Sigmoid colon (tissue), 7 donors: ENCODE results near the gene IMMP2L. TPM values are rescaled to one million over a fixed set of nuclear protein-coding genes. Genes with fewer than 3 reads are reported as not detected.
"Not testable (repeated sequence)": the region's sequence is repeated elsewhere in the genome, so short reads cannot be mapped to it uniquely, and the experiment has no call there.

Source experiments
- DNase-seq: peaks from one replicate; pipeline ENCODE4 v3.0.0-alpha.2; 2019
- H3K27ac ChIP-seq, 4 donors: fragments of 200-600 bp; sonication (generic); one replicate each; pipeline ENCODE4 v1.5.1; 2016 to 2019; ENCODE audit warnings: mild to moderate bottlenecking in 1 of 4
- H3K27me3 ChIP-seq, 3 donors: fragments of 200-600 bp; sonication (generic); one replicate each; pipeline ENCODE4 v1.5.1; 2019; ENCODE audit warnings: mild to moderate bottlenecking in 1 of 3
- H3K36me3 ChIP-seq, 4 donors: fragments of 200-600 bp; sonication (generic); one replicate each; pipeline ENCODE4 v1.5.1; 2016 to 2019
- H3K4me1 ChIP-seq, 4 donors: fragments of 200-600 bp; sonication (generic); one replicate each; pipeline ENCODE4 v1.5.1; 2017 to 2019
- H3K4me3 ChIP-seq, 4 donors: fragments of 200-600 bp; sonication (generic); one replicate each; pipeline ENCODE4 v1.5.1; 2017 to 2019; ENCODE audit warnings: mild to moderate bottlenecking in 2 of 4, moderate library complexity in 1 of 4
- H3K9me3 ChIP-seq, 4 donors: fragments of 200-600 bp in 3 of 4; sonication (generic) in 3 of 4; one replicate each; pipeline versions ENCODE4 v1.5.1 to v1.6.1; 2013 to 2019
- EP300 ChIP-seq, 4 donors: sonication (generic); formaldehyde crosslinking; IDR thresholded peaks; one replicate each; pipeline ENCODE4 v1.6.1; 2017; ENCODE audit warnings: antibody characterized with exemption in 4 of 4
- POLR2A ChIP-seq, 2 donors: fragments of 450-650 bp; IDR thresholded peaks; one replicate each; pipeline ENCODE4 v1.6.1; 2016; ENCODE audit warnings: antibody characterized with exemption in 2 of 2, mild to moderate bottlenecking in 2 of 2, moderate library complexity in 2 of 2
- POLR2AphosphoS5 ChIP-seq, 4 donors: sonication (generic); formaldehyde crosslinking; IDR thresholded peaks; one replicate each; pipeline ENCODE4 v1.6.1; 2017; ENCODE audit warnings: antibody characterized with exemption in 4 of 4
- WGBS, 2 donors: extraction: QIAGEN DNeasy Blood & Tissue Kit; methylation state at CpG; one replicate each; pipeline ENCODE4 v1.1.7; 2013; 5-methylcytosine and 5-hydroxymethylcytosine counted together
- intact Hi-C: fragments of 100-400 bp; cut with DNase I; formaldehyde crosslinking; loops from one replicate; pipeline ENCODE4 v1.15.1; 2023
- polyA plus RNA-seq, 3 donors: library from polyadenylated mRNA; stranded (reverse); fragments of 200-250 nt; gene quantifications; one replicate each; pipeline ENCODE4 v1.2.3, GENCODE V29; 2013
- total RNA-seq, 4 donors: library from RNA; depleted of rRNA; stranded (reverse); fragments of >200 nt; gene quantifications; one replicate each; pipeline ENCODE4 v1.1.0, GENCODE V29; 2016
- TF ChIP-seq, protein P1 (sequence below), 4 experiments: fragments of 450-650 bp in 3 of 4; fragments of 200-600 bp in 1 of 4; IDR thresholded peaks; one replicate each; pipeline ENCODE4 v1.5.1; 2016 to 2019; ENCODE audit warnings: antibody characterized with exemption in 4 of 4, mild to moderate bottlenecking in 3 of 4, moderate library complexity in 2 of 4
- donor health status: healthy with polysubstance abuse.
- donor health status: Bipolar disorder and iron deficiency.
- donor health status: healthy.

IMMP2L gene
- total and polyA plus RNA-seq, 7 donors: 2.5 to 57.9 (median 18.5) TPM

DNA sequence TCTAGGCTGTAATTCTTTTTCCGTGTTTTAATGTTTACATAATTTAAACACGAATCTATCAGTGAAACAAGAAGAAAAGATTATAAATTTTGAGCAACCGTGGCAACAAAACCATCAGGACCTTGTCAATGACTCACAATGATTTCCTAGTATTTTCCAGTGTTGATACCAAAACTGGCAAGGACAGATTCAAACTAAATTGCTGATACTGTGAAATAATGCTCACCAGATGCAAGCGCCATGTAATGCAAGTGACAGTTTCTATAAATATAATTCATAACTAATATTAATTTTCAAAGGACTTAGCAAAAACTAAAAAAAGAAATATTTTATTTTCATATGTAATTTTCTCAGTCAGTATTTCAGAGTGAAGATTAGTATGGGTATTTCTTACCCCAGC, 267.8 kb downstream of the IMMP2L start:
- Histone ChIP-seq H3K4me3 (no peak overlapping the region), H3K4me1 (peaks cover 0 to 6% (median 4%) of the 10 kb centered on the region in 4 donors), H3K27ac (no peak overlapping the region), H3K9me3 (peaks cover 0 to under 1% (median 0%) of the 10 kb centered on the region in 4 donors), H3K36me3 (no peaks in the 10 kb centered on the region), H3K27me3 (no peaks in the 10 kb centered on the region)
- DNase-seq: no peak
- intact Hi-C loops: no loop called here
- TF ChIP-seq POLR2A (IDR thresholded peaks at IDR 0.05) (no peak), EP300 (IDR thresholded peaks at IDR 0.05) (no peak), POLR2AphosphoS5 (IDR thresholded peaks at IDR 0.05) (no peak)
- TF ChIP-seq, protein P1, sequence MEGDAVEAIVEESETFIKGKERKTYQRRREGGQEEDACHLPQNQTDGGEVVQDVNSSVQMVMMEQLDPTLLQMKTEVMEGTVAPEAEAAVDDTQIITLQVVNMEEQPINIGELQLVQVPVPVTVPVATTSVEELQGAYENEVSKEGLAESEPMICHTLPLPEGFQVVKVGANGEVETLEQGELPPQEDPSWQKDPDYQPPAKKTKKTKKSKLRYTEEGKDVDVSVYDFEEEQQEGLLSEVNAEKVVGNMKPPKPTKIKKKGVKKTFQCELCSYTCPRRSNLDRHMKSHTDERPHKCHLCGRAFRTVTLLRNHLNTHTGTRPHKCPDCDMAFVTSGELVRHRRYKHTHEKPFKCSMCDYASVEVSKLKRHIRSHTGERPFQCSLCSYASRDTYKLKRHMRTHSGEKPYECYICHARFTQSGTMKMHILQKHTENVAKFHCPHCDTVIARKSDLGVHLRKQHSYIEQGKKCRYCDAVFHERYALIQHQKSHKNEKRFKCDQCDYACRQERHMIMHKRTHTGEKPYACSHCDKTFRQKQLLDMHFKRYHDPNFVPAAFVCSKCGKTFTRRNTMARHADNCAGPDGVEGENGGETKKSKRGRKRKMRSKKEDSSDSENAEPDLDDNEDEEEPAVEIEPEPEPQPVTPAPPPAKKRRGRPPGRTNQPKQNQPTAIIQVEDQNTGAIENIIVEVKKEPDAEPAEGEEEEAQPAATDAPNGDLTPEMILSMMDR (IDR thresholded peaks at IDR 0.05): no peak
- 82 to 91% methylated on average over 4 of the region's 4 CpGs for WGBS, 2 donors

- no peak for DNase-seq
- 54 to 72% methylated on average over 1 of the region's 1 CpG for WGBS, 2 donors
- H3K9me3 ChIP-seq: peaks cover 0 to 2% (median 0%) of the 10 kb centered on the region in 4 donors
Observed at GRCh38 chr7:111292026-111292470, 270.2 kb downstream of the IMMP2L start.

DNA sequence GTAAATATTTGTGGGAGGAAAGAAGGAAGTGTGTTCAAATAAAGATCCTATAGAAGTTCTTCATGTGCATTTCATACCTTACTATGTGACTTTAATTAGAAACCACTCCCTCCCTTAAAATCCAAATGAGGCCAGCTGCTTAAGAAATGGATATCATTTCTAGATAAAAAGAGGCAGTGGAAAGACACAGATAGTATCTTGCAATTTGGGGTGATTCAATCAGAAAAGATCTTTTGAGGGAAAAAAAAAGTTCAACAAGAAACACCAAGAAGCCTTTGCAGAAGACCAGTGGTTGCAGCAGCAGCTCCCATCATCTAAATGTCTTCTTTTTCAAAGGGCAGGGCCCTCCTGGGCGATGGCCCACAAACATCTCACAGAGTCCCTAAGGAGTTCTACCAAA, 271.3 kb downstream of the IMMP2L start:
- H3K9me3 ChIP-seq: peaks cover 0 to 2% (median 0%) of the 10 kb centered on the region in 4 donors

More at GRCh38 chr7:111292026-111292470, 270.2 kb downstream of the IMMP2L start:
- no peak overlapping the region for H3K27ac ChIP-seq
- no peaks in the 10 kb centered on the region for H3K27me3 ChIP-seq
- H3K36me3 ChIP-seq: no peaks in the 10 kb centered on the region
- intact Hi-C loops: no loop called here
- peaks cover 0 to 6% (median 4%) of the 10 kb centered on the region in 4 donors for H3K4me1 ChIP-seq
- TF ChIP-seq POLR2AphosphoS5 (IDR thresholded peaks at IDR 0.05) (no peak), POLR2A (IDR thresholded peaks at IDR 0.05) (no peak), EP300 (IDR thresholded peaks at IDR 0.05) (no peak)
- TF ChIP-seq, protein P1 (IDR thresholded peaks at IDR 0.05): no peak
- no peak overlapping the region for H3K4me3 ChIP-seq

GRCh38 chr7:111290419-111290818, 271.9 kb downstream of the IMMP2L start:
- no peaks in the 10 kb centered on the region for H3K27me3 ChIP-seq
- TF ChIP-seq, protein P1 (IDR thresholded peaks at IDR 0.05): no peak
- no peak overlapping the region for H3K4me3 ChIP-seq
- WGBS, 2 donors: 81 to 87% methylated on average over 1 of the region's 1 CpG
- H3K27ac ChIP-seq: no peak overlapping the region
- no peaks in the 10 kb centered on the region for H3K36me3 ChIP-seq
- DNase-seq: no peak
- intact Hi-C loops: loop anchor here (2.0 kb wide), 1 partner anchor 22 kb away; no protein-coding TSS in a partner anchor
- peaks cover 0 to 6% (median 4%) of the 10 kb centered on the region in 4 donors for H3K4me1 ChIP-seq
- H3K9me3 ChIP-seq: peaks cover 0 to 2% (median 0%) of the 10 kb centered on the region in 4 donors

More for the DNA sequence above, 271.3 kb downstream of the IMMP2L start:
- Histone ChIP-seq H3K4me3 (no peak overlapping the region), H3K27ac (no peak overlapping the region), H3K27me3 (no peaks in the 10 kb centered on the region), H3K4me1 (peaks cover 0 to 6% (median 4%) of the 10 kb centered on the region in 4 donors), H3K36me3 (no peaks in the 10 kb centered on the region)
- WGBS, 2 donors: 82 to 91% methylated on average over 1 of the region's 1 CpG
- TF ChIP-seq POLR2A (IDR thresholded peaks at IDR 0.05) (no peak), POLR2AphosphoS5 (IDR thresholded peaks at IDR 0.05) (no peak), EP300 (IDR thresholded peaks at IDR 0.05) (no peak)
- TF ChIP-seq, protein P1 (IDR thresholded peaks at IDR 0.05): no peak
- intact Hi-C loops: loop anchor here (2.0 kb wide), 1 partner anchor 22 kb away; no protein-coding TSS in a partner anchor
- no peak for DNase-seq

DNA sequence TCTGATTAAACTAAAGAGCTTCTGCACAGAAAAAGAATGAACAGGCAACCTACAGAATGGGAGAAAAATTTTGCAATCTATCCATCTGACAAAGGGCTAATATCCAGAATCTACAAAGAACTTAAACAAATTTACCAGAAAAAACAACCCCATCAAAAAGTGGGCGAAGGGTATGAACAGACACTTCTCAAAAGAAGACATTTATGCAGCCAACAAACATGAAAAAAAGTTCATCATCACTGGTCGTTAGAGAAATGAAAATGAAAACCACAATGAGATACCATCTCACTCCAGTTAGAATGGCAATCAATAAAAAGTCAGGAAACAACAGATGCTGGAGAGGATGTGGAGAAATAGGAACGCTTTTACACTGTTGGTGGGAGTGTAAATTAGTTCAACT, 273.9 kb downstream of the IMMP2L start:
- H3K27me3 ChIP-seq, DNase-seq, H3K27ac ChIP-seq, H3K36me3 ChIP-seq, H3K4me1 ChIP-seq, intact Hi-C loops, H3K4me3 ChIP-seq, H3K9me3 ChIP-seq: not testable (repeated sequence)
- 84 to 85% methylated on average over 3 of the region's 3 CpGs for WGBS, 2 donors
